Activated naive CD4-positive, alpha-beta T cell treated with anti-CD3 and anti-CD28 coated beads, Interleukin-2, amount 50 U/mL, for 24 hours (primary cell): ENCODE measurements around the gene IFT81.
"Not testable (repeated sequence)": the region's sequence is repeated elsewhere in the genome, so short reads cannot be mapped to it uniquely, and the experiment has no call there.

Source experiments
- H3K27ac Mint-ChIP-seq: one replicate; pipeline ENCODE4 v1.8.0; 2021; ENCODE audit warnings: mild to moderate bottlenecking, mixed read lengths
- H3K27me3 Mint-ChIP-seq: one replicate; pipeline ENCODE4 v1.8.0; 2021; ENCODE audit warnings: mixed read lengths
- H3K36me3 Mint-ChIP-seq: one replicate; pipeline ENCODE4 v1.8.0; 2021; ENCODE audit warnings: mixed read lengths
- H3K4me1 Mint-ChIP-seq: one replicate; pipeline ENCODE4 v1.8.0; 2021; ENCODE audit warnings: mixed read lengths
- H3K4me3 Mint-ChIP-seq: one replicate; pipeline ENCODE4 v1.8.0; 2021; ENCODE audit warnings: mild to moderate bottlenecking, mixed read lengths
- H3K9me3 Mint-ChIP-seq: one replicate; pipeline ENCODE4 v1.8.0; 2021; ENCODE audit warnings: mixed read lengths

IFT81 gene

GRCh38 chr12:110254971-110255540 lies 130.9 kb downstream of the IFT81 start:
- Mint-ChIP-seq H3K9me3 (no peaks in the 10 kb centered on the region), H3K36me3 (no peaks in the 10 kb centered on the region), H3K27ac (no peak overlapping the region), H3K27me3 (no peaks in the 10 kb centered on the region), H3K4me3 (no peak overlapping the region), H3K4me1 (no peaks in the 10 kb centered on the region)

GRCh38 chr12:110255890-110256456 lies 131.8 kb downstream of the IFT81 start:
- not testable (repeated sequence) for H3K9me3 Mint-ChIP-seq, H3K4me1 Mint-ChIP-seq, H3K27me3 Mint-ChIP-seq, H3K36me3 Mint-ChIP-seq, H3K4me3 Mint-ChIP-seq, H3K27ac Mint-ChIP-seq

- Mint-ChIP-seq H3K4me3 (no peak overlapping the region), H3K27me3 (no peaks in the 10 kb centered on the region), H3K36me3 (no peaks in the 10 kb centered on the region), H3K9me3 (no peaks in the 10 kb centered on the region), H3K4me1 (no peaks in the 10 kb centered on the region), H3K27ac (no peak overlapping the region)
Measured at GRCh38 chr12:110256780-110257431, 132.7 kb downstream of the IFT81 start.

- no peaks in the 10 kb centered on the region for H3K36me3 Mint-ChIP-seq
- no peak overlapping the region for H3K27ac Mint-ChIP-seq
- no peaks in the 10 kb centered on the region for H3K4me1 Mint-ChIP-seq
- no peaks in the 10 kb centered on the region for H3K9me3 Mint-ChIP-seq
- no peak overlapping the region for H3K4me3 Mint-ChIP-seq
- no peaks in the 10 kb centered on the region for H3K27me3 Mint-ChIP-seq
Measured at GRCh38 chr12:110258466-110258865, 134.3 kb downstream of the IFT81 start.

GRCh38 chr12:110262442-110263388 lies 138.6 kb downstream of the IFT81 start:
- Mint-ChIP-seq H3K27ac (no peak overlapping the region), H3K36me3 (no peaks in the 10 kb centered on the region), H3K4me3 (no peak overlapping the region), H3K9me3 (no peaks in the 10 kb centered on the region), H3K4me1 (no peaks in the 10 kb centered on the region), H3K27me3 (no peaks in the 10 kb centered on the region)

- no peaks in the 10 kb centered on the region for H3K9me3 Mint-ChIP-seq
- H3K4me3 Mint-ChIP-seq = no peak overlapping the region
- H3K4me1 Mint-ChIP-seq = no peaks in the 10 kb centered on the region
- no peak overlapping the region for H3K27ac Mint-ChIP-seq
- no peaks in the 10 kb centered on the region for H3K36me3 Mint-ChIP-seq
- H3K27me3 Mint-ChIP-seq = peaks cover 3% of the 10 kb centered on the region
Measured at GRCh38 chr12:110266381-110266960, 142.3 kb downstream of the IFT81 start.

- Mint-ChIP-seq H3K27ac (no peak overlapping the region), H3K9me3 (no peaks in the 10 kb centered on the region), H3K4me3 (no peak overlapping the region), H3K4me1 (no peaks in the 10 kb centered on the region), H3K27me3 (peaks cover 3% of the 10 kb centered on the region), H3K36me3 (no peaks in the 10 kb centered on the region)
Measured at GRCh38 chr12:110266980-110267620, 142.9 kb downstream of the IFT81 start.
